GM12878 (cell line): ENCODE results near the gene FBXW7.

Experiments used
- BCL11A ChIP-seq: IDR thresholded peaks from 2 replicates; pipeline ENCODE4 v1.6.1; 2011; ENCODE audit warnings: low read depth, low read length
- IKZF1 ChIP-seq: fragments of 450-650 bp; conservative IDR thresholded peaks from 2 replicates; pipeline ENCODE4 v1.6.1; 2017; ENCODE audit warnings: antibody characterized with exemption, mild to moderate bottlenecking
- TF ChIP-seq, protein P1 (sequence below), 3 experiments: IDR thresholded peaks in 2 of 3; conservative IDR thresholded peaks in 1 of 3; 2 replicates each; pipeline ENCODE4 v1.5.1; 2011; ENCODE audit warnings: low read depth in 3 of 3, low read length in 3 of 3, mild to moderate bottlenecking in 3 of 3, control low read depth in 2 of 3, moderate library complexity in 2 of 3, inconsistent platforms in 1 of 3, mixed read lengths in 1 of 3; ENCODE audit not compliant: control insufficient read depth in 2 of 3, insufficient read depth in 1 of 3; ENCODE audit errors: extremely low read depth in 1 of 3

DNA sequence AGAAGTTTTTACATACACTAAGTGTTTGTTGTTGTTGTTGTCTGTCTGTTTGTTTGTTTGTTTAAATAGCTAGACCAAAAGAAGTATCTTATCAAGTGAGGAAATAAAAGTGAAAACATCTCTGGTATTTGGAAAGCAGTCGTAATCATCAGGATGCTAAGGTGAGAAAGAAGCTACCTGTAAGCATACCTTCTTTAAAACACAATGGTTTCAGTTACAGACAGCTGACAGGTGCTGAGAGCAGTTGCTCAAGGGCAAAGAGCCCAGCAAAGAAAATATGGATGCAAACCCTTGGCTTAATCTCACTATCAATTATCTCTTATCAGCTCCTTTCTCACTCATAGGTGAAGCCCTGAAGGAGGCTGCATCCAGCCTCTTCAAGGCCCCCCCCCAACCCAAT lies 42.8 kb upstream of the FBXW7 start:
- TF ChIP-seq, protein P1, sequence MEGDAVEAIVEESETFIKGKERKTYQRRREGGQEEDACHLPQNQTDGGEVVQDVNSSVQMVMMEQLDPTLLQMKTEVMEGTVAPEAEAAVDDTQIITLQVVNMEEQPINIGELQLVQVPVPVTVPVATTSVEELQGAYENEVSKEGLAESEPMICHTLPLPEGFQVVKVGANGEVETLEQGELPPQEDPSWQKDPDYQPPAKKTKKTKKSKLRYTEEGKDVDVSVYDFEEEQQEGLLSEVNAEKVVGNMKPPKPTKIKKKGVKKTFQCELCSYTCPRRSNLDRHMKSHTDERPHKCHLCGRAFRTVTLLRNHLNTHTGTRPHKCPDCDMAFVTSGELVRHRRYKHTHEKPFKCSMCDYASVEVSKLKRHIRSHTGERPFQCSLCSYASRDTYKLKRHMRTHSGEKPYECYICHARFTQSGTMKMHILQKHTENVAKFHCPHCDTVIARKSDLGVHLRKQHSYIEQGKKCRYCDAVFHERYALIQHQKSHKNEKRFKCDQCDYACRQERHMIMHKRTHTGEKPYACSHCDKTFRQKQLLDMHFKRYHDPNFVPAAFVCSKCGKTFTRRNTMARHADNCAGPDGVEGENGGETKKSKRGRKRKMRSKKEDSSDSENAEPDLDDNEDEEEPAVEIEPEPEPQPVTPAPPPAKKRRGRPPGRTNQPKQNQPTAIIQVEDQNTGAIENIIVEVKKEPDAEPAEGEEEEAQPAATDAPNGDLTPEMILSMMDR (IDR thresholded peaks at IDR 0.05 in 2 of 3, conservative IDR thresholded peaks at IDR 0.05 in 1 of 3; ENCODE audit: control insufficient read depth in 2 of 3, extremely low read depth in 1 of 3, insufficient read depth in 1 of 3, low read depth in 3 of 3, low read length in 3 of 3): no peak
- TF ChIP-seq BCL11A: no peak
- TF ChIP-seq IKZF1: no peak
